Endometrium (tissue), 2 donors: ENCODE measurements around the gene CLN3.
"Not testable (repeated sequence)": the region's sequence is repeated elsewhere in the genome, so short reads cannot be mapped to it uniquely, and the experiment has no call there.

ENCODE experiments used
- FAIRE-seq: peaks from 2 replicates; lab custom pipeline; 2012; peaks lifted over from hg19 to GRCh38; lab: Jason Lieb, UNC
- donor health status: control.
- donor health status: control.

Gene CLN3

DNA sequence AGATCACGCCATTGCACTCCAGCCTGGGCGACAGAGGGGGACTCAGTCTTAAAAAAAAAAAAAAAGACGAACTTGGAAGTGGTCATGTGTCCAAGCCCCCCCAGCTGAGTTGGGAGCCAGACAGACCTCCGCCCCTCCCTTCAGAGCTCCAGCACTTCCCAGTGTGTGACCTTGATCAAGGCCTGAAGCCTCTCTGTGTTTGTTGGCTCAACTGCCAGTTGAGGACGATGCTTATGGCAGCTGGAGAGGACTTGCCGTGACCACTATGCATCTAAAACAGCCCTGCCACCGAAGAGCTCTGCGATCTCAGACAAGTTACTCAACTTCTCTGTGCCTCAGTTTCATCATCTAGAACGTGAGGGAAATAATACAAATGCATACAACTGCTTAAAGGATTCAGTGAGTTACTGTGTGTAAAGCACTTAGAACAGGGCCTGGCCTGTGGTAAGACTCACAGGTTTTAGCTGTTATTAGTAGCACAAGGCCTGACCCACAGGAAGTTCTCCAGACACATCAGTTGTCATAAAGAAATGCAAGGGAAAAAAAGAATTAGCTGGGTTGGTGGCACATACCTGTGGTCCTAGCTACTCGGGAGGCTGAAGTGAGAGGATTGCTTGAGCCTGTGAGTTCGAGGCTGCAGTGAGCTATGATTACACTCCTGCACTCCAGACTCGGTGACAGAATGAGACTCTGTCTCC is 21.8 kb upstream of the CLN3 start:
- no peak for FAIRE-seq

DNA sequence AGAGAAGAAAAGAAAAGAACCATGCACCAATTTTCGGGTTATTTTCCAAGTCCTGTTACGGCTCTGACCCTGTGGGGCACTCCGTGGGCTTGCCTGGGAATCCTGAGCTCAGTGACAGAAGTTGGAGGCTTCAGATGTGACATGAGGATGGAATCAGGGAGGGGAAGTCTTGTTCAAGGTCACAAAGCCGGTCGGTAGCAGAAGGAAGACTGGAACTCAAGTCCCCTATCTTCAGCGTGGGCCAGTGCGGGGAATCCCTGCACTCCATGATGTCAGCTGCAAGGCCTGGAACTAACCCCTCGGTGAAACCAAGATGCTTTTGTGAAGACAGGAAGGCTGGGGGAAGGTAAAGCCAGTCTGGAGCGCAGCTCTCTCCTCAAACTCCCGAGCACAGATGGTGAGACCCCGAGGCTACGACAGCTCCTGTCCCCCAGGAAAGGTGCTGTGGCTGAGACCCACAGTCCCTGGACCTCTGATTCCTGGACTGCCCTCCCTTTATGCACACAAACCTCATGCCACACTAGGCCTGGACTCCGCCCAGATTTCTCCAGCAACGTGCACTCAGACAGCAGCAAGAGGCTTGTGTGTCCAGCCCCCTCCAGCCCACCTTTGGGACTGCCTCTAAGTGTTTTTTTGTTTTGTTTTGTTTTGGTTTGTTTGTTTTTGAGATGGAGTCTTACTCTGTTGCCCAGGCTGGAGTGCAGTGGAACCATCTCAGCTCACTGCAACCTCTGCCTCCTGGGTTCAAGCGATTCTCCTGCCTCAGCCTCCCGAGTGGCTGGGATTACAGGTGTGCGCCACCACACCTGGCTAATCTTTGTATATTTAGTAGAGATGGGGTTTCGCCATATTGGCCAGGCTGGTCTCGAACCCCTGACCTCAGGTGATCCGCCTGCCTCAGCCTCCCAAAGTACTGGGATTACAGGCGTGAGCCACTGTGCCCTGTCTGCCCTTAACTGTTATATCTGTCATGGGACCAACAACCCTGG is 20.2 kb upstream of the CLN3 start:
- no peak for FAIRE-seq

DNA sequence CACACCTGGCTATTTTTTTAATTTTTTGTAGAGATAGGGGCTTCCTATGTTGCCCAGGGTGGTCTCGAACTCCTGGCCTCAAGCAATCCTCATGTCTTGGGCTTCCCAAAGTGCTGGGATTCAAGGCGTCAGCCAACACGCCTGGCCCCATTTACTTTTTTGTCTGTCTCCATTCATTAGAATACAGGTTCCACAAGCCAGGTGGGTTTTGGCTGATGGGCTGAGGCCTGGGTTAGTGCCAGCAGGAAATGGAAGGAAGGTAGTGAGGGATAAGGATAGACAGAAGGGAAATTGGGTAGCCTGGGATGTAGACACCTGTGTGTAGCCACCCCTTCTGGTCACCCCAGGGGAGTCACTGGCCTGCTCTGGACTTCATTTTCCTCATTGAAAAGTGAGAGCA is 19.2 kb upstream of the CLN3 start:
- no peak for FAIRE-seq

DNA sequence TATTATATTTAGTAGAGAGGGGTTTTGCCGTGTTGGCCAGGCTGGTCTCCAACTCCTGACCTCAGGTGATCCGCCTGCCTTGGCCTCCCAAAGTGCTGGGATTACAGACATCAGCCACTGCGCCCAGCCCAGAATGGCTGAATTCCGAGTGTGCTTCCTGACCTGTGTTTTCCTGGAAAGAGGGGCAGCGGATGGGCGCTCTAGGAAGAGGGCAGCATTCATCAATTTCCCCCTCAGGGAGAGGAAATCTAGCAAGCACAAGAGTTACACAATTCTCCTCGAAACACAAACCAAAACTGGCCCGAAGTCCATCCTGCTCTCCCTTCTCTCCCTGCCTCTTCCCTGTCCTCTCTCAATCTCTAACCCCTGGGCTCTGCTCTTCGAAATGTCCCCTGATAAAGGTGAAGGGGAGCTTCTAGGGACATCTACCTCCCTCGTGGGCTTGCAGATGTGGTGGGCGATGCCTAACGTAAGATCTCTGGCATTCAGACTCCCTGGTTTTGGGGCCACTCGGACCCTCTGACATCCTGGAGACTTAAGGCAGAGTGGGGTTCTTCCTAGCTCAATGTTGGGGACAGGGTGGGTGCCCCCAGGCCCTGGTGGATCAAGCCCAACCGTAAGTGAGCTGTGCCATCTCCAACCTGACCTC is 13.7 kb upstream of the CLN3 start:
- FAIRE-seq: no peak

DNA sequence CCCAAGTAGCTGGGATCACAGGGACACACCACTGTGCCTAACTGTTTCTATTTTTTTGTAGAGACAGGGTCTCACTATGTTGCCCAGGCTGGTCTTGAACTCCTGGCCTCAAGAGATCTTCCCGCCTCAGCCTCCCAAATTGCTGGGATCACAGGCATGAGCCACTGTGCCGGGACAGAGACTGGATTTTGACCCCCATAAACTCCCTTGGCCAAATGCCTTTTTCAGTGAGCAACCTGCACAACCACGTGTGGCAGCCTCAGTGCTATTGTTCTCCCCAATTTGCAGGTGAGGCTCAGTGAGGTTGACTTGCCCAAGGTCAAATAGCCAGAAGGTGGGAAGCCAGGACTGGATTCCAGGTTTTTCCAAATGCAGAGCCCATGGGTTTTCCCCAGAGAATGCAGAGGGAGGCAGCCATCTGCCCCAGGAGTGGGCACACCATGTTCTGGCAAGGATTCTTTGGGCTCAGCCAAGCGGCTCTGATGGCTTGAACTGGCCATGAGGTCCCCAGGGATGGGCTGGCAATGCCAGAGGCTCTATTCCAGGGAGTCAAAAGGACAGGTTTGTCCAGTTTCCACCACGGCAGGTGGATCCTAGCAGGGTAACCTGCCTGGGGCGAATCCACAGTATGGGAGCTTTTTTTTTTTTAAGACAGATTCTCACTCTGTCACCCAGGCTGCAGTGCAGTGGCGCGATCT is 13.0 kb upstream of the CLN3 start:
- no peak for FAIRE-seq

DNA sequence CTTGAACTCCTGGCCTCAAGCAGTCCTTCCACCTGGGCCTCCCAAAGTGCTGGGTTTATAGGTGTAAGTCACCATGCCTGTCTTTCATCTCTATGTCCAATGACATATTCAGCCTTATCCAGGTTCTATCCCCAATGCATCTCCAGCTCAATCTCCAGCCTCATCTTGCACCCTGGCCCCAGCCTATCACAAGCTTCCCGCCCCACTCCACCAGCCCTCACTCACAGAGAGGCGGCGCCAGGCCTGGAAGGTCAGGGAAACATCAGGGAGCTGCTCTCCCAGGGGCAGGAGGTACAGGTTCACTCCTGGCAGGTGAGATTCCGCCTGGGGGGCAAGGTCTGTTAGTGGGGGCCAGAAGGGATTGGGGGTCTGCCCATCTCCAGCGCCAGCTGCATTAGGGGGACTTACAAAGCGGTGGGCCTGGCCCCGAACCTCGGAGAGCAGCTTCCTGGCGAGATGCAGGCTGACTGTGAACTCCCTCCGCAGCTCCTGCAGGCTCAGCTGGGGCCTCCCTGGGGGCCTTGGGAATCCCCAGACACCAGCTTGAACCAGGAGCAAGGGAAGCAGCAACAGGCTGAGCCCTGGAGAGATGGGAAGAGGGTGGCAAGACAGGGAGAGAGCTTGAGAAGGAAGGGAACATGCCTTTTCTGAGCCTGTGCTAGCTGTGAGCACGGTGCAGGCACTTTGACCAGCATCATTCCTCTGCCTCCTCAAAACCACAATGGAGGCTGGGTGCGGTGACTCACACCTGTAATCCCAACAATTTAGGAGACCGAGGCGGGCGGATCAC is 11.8 kb upstream of the CLN3 start:
- FAIRE-seq: no peak

DNA sequence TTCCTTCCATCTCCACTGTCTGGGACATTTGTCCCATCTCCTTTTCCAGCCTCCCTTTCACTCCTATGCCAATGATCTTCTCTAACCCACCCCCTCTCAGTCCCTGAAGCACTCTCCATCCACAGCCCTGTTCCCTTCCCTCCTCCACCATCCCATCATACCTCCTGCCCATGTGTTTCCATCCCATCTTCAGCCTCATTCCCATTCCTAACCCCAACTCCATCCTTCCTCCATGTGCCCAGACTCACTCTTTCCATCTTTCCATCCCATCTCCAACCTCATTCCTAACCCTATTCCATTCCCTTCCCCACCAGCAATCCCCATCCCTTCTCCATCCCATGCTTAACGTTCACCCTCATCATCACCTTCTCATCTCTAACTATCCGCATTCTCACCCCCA is 10.4 kb upstream of the CLN3 start:
- FAIRE-seq: no peak

DNA sequence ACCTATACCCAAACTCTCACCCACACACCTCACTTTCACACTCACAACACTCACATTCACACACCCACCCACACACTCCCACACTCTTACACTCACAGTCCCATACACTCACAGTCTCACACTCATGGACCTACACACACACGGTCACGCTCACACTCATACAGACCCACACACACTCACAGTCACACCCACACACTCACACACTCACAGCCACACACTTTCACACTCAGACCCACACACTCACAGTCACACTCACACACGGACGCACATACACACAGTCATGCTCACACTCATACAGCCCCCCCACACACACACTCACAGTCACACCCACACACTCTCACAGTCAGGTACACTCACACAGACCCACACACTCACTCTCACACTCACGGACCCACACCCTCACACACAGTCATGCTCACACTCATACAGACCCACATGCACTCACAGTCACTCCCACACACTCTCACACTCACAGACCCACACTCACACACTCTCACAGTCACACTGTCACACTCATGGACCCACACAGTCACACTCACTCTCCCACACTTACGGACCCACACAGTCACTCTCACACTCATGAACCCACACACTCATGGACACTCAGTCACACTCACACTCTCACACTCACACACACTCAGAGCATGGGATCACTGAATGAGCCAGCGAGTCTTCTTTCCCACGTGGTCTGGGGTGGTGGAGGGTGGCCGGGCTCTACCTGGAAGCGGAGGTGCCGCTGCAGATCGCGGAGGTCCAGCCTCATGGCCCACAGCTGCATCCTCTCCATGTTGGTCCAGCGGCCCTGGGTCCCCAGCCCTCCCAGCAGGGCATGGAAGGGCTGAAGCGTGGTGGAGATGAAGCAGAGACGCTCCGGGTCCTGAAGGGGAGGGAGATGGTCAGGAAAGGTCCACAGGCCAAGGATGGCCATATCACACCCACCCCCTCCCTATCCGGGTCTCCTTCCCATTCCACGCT is 9.7 kb upstream of the CLN3 start:
- FAIRE-seq: no peak

DNA sequence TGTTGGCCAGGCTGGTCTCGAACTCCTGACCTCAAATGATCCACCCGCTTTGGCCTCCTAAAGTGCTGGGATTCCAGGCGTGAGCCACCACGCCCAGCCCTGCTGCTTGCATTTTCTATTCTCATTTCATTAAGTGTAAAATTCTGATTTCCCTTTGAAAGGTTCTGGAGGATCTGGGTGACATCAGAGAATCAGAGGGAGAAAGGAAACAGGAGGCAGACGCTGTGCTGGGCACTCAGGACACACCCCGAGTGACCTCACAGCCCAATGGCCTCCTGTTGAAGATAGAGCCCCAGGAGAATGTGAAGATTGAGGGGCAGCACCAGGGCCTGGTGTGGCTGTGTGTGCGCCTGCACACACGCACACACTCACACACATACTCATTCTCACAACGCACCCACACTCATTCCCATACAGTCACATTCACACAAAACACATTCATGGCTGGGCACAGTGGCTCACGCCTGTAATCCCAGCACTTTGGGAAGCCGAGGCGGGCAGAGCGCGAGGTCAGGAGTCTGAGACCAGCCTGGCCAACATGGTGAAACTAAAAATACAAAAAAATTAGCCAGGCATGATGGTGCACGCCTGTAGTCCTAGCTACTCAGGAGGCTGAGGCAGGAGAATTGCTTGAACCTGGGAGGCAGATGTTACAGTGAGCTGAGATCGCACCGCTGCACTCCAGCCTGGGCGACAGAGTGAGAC is 8.8 kb upstream of the CLN3 start:
- FAIRE-seq: not testable (repeated sequence)

DNA sequence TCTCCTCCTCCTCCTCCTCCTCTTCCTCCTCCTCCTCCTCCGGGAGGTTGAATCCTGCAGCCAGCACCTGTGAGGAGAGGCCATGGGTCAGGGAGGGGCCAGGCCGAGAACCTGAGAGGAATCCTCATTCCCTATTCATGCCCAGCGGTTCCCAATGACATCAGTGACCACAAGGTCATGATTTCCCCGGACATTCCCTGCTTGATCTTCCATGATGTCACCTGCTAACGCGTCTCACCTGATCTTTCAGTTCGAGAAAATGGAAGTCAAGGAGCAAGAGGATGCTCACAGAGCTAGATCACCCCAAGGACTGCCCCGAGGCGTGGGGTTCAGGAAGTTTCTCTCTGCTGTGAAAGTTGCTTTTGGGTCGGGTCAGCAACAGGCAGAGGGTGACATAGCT is 8.0 kb upstream of the CLN3 start:
- no peak for FAIRE-seq

DNA sequence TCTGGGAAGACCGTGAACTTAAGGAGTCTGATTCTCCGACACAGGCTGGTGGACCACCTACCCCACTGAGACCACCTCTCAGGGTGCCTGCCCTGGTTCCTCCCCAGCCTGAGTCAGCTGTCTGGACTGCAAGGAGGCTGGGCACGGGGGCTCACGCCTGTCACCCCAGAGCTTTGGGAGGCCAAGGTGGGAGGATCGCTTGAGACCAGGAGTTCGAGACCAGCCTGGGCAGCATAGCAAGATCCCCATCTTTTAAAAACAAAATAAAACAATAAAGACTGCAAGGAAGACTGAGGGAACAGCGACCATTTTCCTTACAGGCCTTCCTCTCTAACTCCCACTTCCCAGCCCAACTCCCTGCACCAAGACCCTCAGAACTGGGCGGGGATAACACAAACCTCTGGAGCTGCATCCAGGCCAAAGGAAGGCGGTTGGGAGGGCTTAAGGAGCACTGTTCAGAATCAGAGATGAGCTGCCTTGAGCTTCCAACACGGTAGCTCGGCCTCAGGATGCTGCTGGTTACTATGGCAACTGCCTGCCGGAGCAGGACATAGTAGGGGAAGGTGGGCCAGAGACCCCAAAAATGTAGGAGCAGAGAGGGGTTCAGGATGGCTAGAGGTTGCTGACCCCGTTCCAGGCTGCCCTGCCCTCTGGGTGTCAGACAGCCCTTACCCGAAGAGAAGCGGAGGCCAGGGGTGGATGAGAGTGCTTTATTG is 7.0 kb upstream of the CLN3 start:
- FAIRE-seq: no peak

DNA sequence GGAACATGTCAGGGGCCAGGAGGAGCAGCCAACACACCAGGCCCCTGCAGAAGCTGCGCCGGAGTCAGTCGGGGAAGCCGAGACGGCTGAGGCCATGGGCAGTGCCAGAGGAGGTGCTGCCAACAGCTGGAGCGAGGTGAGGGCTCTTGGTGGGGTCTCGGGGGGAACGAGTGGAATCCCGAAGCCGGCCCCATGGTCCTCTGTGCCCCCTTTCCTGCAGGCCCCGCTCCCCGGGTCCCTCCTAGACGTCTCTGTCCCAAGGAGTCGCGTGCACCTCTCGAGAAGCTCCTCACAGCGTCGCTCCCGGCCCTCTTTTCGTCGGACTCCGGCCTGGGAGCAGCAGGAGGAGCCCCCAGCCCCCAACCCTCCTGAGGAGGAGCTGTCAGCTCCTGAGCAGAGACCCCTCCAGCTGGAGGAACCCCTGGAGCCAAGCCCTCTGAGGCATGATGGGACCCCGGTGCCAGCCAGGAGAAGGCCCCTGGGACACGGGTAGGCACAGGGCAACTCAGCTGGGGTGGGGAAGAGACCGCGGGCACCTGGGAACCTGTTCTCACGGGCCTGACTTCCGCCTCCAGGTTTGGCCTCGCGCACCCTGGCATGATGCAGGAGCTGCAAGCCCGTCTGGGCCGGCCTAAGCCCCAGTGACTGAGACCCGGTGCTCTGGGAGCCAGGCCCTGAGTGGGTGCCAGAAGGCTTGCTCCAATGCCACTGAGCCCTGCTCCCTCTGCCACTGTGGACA is 6.2 kb upstream of the CLN3 start:
- no peak for FAIRE-seq

DNA sequence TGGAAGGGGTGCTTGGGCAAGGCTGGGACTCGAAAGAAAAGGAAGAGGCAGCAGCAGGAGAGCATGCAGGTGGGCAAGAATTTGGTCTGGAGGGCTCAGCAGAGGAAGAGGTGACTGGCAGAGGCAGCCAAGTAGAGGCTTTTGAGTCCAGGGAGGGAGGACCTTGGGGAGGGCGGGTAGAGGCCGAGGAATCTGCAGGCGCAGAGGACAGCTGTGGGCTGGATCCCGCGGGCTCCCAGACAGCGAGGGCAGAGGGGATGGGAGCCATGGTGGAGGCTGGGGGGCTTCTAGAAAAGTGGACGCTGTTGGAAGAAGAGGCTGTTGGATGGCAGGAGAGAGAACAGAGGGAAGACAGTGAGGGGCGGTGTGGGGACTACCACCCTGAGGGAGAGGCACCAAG is 5.5 kb upstream of the CLN3 start:
- FAIRE-seq: no peak

DNA sequence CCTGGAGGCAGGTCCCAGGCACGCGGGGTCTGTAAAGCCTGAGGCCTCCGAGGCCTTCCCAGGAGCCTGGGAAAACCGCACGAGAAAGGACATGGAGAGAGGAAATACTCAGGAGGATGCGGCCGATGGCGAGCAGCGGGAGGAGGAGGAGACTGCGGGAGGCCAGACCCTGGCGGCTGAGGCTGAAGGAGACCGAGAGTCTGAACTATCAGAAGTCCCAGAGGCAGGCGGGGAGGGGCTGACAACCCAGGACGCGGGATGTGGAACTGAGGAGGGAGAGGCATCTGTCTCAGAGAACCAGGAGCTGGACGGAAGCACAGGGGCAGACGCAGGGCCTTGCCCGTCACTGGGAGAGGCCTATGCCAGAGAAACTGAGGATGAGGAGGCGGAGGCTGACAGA is 5.0 kb upstream of the CLN3 start:
- FAIRE-seq: no peak

DNA sequence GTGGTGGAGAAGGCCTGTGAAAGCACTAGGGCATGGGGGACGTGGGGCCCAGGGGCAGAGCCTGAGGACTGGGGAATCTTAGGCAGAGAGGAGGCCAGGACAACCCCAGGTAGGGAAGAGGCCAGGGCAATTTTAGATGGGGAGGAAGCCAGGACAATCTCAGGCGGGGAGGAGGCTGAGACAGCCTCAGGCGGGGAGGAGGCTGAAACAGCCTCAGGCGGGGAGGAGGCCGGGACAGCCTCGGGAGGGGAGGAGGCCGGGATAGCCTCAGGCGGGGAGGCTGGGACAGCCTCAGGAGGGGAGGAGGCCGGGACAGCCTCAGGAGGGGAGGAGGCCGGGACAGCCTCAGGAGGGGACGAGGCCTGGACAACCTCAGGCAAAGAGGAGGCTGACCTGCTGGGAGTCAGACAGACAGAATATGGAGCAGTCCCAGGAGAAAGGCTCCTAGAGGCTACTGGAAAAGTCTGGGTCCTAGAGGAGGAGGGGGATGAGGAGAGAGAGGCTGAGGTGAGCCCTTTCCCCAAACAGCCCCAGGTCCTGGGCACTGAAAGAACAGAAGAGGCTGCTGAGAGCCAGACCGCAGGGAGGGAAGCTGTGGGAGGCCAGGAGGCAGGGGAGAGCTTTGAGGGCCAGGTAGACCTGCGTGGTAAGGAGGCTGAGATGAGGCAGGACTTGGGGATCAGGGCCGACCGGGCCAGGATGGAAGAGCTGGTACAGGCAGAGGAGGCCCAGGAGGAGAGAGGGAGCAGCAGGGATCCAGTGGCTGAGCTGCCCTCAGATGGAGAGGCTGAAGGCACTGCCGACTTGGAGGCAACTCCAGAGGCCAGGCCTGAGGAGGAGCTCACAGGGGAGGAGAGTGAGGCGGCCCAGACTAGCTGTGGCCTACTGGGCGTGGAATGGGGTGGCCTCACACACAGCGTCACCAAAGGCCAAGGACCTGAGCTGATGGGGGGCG is 4.2 kb upstream of the CLN3 start:
- no peak for FAIRE-seq

DNA sequence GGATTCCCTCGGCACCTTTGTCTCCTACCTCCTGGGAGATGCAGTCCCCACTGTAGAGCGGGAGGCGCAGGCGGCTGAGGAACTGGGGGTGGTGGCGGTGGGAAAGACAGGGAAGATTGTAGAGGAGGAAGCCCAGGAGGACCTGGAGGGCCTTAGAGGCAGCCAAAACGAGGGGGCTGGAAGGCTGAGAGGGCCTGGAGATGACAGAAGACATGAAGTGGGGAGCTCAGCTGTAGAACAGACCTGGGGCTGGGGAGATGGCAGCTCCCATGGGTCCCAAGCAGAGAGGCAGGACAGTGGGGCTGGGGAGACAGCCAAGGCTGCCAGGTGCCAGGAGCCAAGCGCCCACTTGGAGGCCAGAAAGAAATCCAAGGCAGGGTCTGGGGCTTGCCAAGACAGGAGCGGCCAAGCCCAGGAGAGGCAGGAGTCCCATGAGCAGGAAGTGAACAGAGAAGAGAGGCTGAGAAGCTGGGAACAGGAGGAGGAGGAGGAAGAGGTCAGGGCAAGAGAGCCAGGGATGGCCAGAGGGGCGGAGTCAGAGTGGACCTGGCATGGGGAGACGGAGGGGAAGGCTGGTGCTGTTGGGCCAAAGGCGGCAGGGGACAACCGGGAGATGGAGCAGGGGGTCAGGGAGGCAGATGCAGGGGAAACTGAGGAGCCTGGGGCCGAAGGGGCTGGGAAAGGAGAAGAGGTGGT is 3.4 kb upstream of the CLN3 start:
- FAIRE-seq: no peak
